ENCODE results near the gene NAV2. TPM values are rescaled to one million over a fixed set of nuclear protein-coding genes. Genes with fewer than 3 reads are reported as not detected.
A peak's percentile ranks its signal among the peaks of the same experiment; 100 is the strongest.

NAV2 gene
- total RNA-seq, 1 experiment from 2014 or later: 22.7 TPM

GRCh38 chr11:19816040-19816439, 103.4 kb downstream of the NAV2 start:
- ChIA-PET CTCF (no interaction called here), POLR2A (no interaction called here)
- Histone ChIP-seq H3K9me3 (ENCODE audit: control insufficient read depth, insufficient read depth, low read depth, low read length) (no peaks in the 10 kb centered on the region), H3K4me1 (ENCODE audit: control insufficient read depth, insufficient read depth, low read length) (peaks cover 8% of the 10 kb centered on the region), H3K4me3 (ENCODE audit: low read depth in 2 of 2, low read length in 2 of 2) (no peak overlapping the region), H3K27ac (ENCODE audit: low read length) (no peak overlapping the region), H3K36me3 (ENCODE audit: control insufficient read depth, insufficient read depth, low read length) (no peaks in the 10 kb centered on the region), H3K27me3 (ENCODE audit: control insufficient read depth, insufficient read depth, low read length) (no peaks in the 10 kb centered on the region)
- BruUV-seq (replicated peaks): no TSS peak
- in situ Hi-C loops (cut with HindIII; ENCODE audit: low pct_unique_long_range_greater_than_20kb, low sequenced_read_pairs) (no loop called here), intact Hi-C loops (cut with micrococcal nuclease; ENCODE audit: unreplicated experiment) (no loop called here)
- DNase-seq (ENCODE audit: low read depth, low spot score) (no peak), ATAC-seq (peak; percentile 48; the same call in 1 of the 2 replicates)
- no peak for TF ChIP-seq TCF7L2 (IDR thresholded peaks at IDR 0.05; ENCODE audit: low read depth, low read length)
- TF ChIP-seq REST (IDR thresholded peaks at IDR 0.05; ENCODE audit: insufficient read depth in 1 of 2, low read depth in 2 of 2, low read length in 1 of 2): no peak
- TF ChIP-seq SIN3A (IDR thresholded peaks at IDR 0.05; ENCODE audit: borderline replicate concordance, insufficient read depth, low read depth, low read length): no peak

GRCh38 chr11:19816817-19817216, 104.2 kb downstream of the NAV2 start:
- H3K36me3 ChIP-seq (ENCODE audit: control insufficient read depth, insufficient read depth, low read length): no peaks in the 10 kb centered on the region
- CTCF ChIA-PET: no interaction called here
- intact Hi-C loops (cut with micrococcal nuclease; ENCODE audit: unreplicated experiment): no loop called here
- in situ Hi-C loops (cut with HindIII; ENCODE audit: low pct_unique_long_range_greater_than_20kb, low sequenced_read_pairs): no loop called here
- no peak overlapping the region for H3K4me3 ChIP-seq (ENCODE audit: low read depth in 2 of 2, low read length in 2 of 2)
- DNase-seq (ENCODE audit: low read depth, low spot score): no peak
- no peak for ATAC-seq
- no peaks in the 10 kb centered on the region for H3K27me3 ChIP-seq (ENCODE audit: control insufficient read depth, insufficient read depth, low read length)
- no TSS peak for BruUV-seq (replicated peaks)
- H3K4me1 ChIP-seq (ENCODE audit: control insufficient read depth, insufficient read depth, low read length): peaks cover 8% of the 10 kb centered on the region
- H3K9me3 ChIP-seq (ENCODE audit: control insufficient read depth, insufficient read depth, low read depth, low read length): no peaks in the 10 kb centered on the region
- H3K27ac ChIP-seq (ENCODE audit: low read length): no peak overlapping the region
- TF ChIP-seq POLR2AphosphoS5 (IDR thresholded peaks at IDR 0.05; ENCODE audit: low read depth, low read length): no peak
- no peak for TF ChIP-seq TCF7L2 (IDR thresholded peaks at IDR 0.05; ENCODE audit: low read depth, low read length)
- TF ChIP-seq REST (IDR thresholded peaks at IDR 0.05; ENCODE audit: insufficient read depth in 1 of 2, low read depth in 2 of 2, low read length in 1 of 2): no peak
- no peak for TF ChIP-seq SIN3A (IDR thresholded peaks at IDR 0.05; ENCODE audit: borderline replicate concordance, insufficient read depth, low read depth, low read length)
- TF ChIP-seq CTCF (IDR thresholded peaks at IDR 0.05): no peak
- POLR2A ChIA-PET: no interaction called here
